Progenitor cell of endocrine pancreas (in vitro differentiated cells): ENCODE data around the gene DLGAP1. TPM values are rescaled to one million over a fixed set of nuclear protein-coding genes. Genes with fewer than 3 reads are reported as not detected.

Experiments used
- DNase-seq: peaks from one replicate; pipeline ENCODE4 v3.0.0; 2021; ENCODE audit warnings: low spot score; ENCODE audit not compliant: unreplicated experiment
- H3K27ac Mint-ChIP-seq: 2 replicates; pipeline ENCODE4 v1.8.0; 2021; ENCODE audit warnings: mild to moderate bottlenecking, moderate library complexity, mixed read lengths
- H3K27me3 Mint-ChIP-seq: 2 replicates; pipeline ENCODE4 v1.8.0; 2021; ENCODE audit warnings: mixed read lengths
- H3K36me3 Mint-ChIP-seq: 2 replicates; pipeline ENCODE4 v1.8.0; 2022; ENCODE audit warnings: mixed read lengths; ENCODE audit not compliant: insufficient read depth
- H3K4me1 Mint-ChIP-seq: 2 replicates; pipeline ENCODE4 v1.8.0; 2021; ENCODE audit warnings: low read depth, mixed read lengths
- H3K4me3 Mint-ChIP-seq: 2 replicates; pipeline ENCODE4 v1.8.0; 2021; ENCODE audit warnings: low read depth, mild to moderate bottlenecking, moderate library complexity, mixed read lengths
- H3K9me3 Mint-ChIP-seq: 2 replicates; pipeline ENCODE4 v1.8.0; 2021; ENCODE audit warnings: low read depth, mixed read lengths
- total RNA-seq: library from RNA; stranded (reverse); gene quantifications from 2 replicates; pipeline ENCODE4 v1.2.1, GENCODE V29; 2021
- TF ChIP-seq, protein P1 (sequence below): fragments of 200-600 bp; sonication (generic); IDR thresholded peaks from one replicate; pipeline ENCODE4 v1.5.0; 2021; ENCODE audit warnings: antibody characterized with exemption, mild to moderate bottlenecking; ENCODE audit not compliant: unreplicated experiment

The DLGAP1 gene
- total RNA-seq, 1 donor from 2014 or later, result 16.7 TPM

GRCh38 chr18:4242431-4243161 lies 212.5 kb downstream of the DLGAP1 start:
- Mint-ChIP-seq H3K27me3 (no peaks in the 10 kb centered on the region), H3K4me1 (no peaks in the 10 kb centered on the region), H3K36me3 (no peaks in the 10 kb centered on the region), H3K27ac (no peak overlapping the region), H3K4me3 (no peak overlapping the region), H3K9me3 (no peaks in the 10 kb centered on the region)
- DNase-seq, result no peak
- TF ChIP-seq, protein P1, sequence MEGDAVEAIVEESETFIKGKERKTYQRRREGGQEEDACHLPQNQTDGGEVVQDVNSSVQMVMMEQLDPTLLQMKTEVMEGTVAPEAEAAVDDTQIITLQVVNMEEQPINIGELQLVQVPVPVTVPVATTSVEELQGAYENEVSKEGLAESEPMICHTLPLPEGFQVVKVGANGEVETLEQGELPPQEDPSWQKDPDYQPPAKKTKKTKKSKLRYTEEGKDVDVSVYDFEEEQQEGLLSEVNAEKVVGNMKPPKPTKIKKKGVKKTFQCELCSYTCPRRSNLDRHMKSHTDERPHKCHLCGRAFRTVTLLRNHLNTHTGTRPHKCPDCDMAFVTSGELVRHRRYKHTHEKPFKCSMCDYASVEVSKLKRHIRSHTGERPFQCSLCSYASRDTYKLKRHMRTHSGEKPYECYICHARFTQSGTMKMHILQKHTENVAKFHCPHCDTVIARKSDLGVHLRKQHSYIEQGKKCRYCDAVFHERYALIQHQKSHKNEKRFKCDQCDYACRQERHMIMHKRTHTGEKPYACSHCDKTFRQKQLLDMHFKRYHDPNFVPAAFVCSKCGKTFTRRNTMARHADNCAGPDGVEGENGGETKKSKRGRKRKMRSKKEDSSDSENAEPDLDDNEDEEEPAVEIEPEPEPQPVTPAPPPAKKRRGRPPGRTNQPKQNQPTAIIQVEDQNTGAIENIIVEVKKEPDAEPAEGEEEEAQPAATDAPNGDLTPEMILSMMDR, result no peak

DNA sequence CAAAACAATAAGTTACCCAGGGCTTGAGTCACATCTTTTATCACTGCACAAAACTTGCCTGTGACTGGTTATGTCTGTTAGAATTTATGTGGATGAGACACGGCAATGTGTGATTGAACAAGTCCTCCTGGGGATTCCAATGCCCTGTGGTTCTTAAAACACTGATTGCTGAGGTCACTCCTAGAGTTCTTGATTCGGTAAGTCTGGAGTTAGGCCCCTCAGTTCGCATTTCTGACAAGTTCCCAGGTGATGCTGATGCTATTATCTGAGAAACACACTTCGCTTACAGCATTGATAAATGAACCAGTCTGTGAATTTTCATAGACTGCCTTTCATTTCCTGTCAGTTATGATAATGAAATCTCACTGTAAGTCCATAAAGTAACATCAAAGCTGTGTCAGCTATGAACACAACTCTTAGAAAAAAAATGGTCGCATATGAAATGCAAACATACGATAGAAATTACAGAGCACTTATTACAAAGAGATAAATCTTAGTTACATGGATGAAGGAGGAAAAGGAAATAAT lies 214.0 kb downstream of the DLGAP1 start:
- H3K27ac Mint-ChIP-seq, result no peak overlapping the region
- H3K27me3 Mint-ChIP-seq, result no peaks in the 10 kb centered on the region
- TF ChIP-seq, protein P1, result no peak
- H3K36me3 Mint-ChIP-seq, result no peaks in the 10 kb centered on the region
- H3K9me3 Mint-ChIP-seq, result no peaks in the 10 kb centered on the region
- no peak overlapping the region for H3K4me3 Mint-ChIP-seq
- DNase-seq, result no peak
- no peaks in the 10 kb centered on the region for H3K4me1 Mint-ChIP-seq

GRCh38 chr18:4238966-4239365 lies 216.1 kb downstream of the DLGAP1 start:
- H3K4me1 Mint-ChIP-seq, result no peaks in the 10 kb centered on the region

DNA sequence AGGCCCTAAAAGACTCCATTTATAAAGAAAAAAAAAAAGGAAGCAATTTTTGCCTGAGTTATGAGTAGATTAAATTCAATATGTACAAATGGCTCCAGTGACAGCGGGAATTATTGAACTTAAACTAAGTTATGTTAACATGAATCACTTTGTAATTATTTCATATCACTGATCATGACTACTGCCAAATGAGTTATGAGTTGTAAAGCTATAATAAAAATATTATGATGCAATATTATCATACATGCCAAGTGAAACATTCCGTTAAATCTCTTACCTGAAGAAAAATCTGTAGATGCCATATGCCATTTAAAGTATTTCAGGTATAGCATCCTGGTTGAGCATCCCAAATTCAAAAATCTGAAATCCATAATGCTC lies 217.5 kb downstream of the DLGAP1 start:
- Mint-ChIP-seq H3K27me3 (no peaks in the 10 kb centered on the region), H3K27ac (no peak overlapping the region), H3K9me3 (no peaks in the 10 kb centered on the region), H3K36me3 (no peaks in the 10 kb centered on the region), H3K4me3 (no peak overlapping the region), H3K4me1 (no peaks in the 10 kb centered on the region)
- TF ChIP-seq, protein P1, result no peak
- no peak for DNase-seq

More at GRCh38 chr18:4238966-4239365, 216.1 kb downstream of the DLGAP1 start:
- no peak overlapping the region for H3K4me3 Mint-ChIP-seq
- H3K27me3 Mint-ChIP-seq, result no peaks in the 10 kb centered on the region
- H3K36me3 Mint-ChIP-seq, result no peaks in the 10 kb centered on the region
- H3K9me3 Mint-ChIP-seq, result no peaks in the 10 kb centered on the region
- no peak overlapping the region for H3K27ac Mint-ChIP-seq
- TF ChIP-seq, protein P1, result no peak
- no peak for DNase-seq

GRCh38 chr18:4236940-4237663 lies 218.0 kb downstream of the DLGAP1 start:
- Mint-ChIP-seq H3K4me3 (no peak overlapping the region), H3K36me3 (no peaks in the 10 kb centered on the region), H3K4me1 (no peaks in the 10 kb centered on the region), H3K27me3 (no peaks in the 10 kb centered on the region), H3K9me3 (no peaks in the 10 kb centered on the region), H3K27ac (no peak overlapping the region)
- TF ChIP-seq, protein P1, result no peak
- DNase-seq, result no peak
